ENCODE measurements around the gene ICOSLG.
"Not testable (repeated sequence)": the region's sequence is repeated elsewhere in the genome, so short reads cannot be mapped to it uniquely, and the experiment has no call there.

ICOSLG gene

GRCh38 chr21:44263221-44263760, 22.5 kb upstream of the ICOSLG start:
- no peak for DNase-seq

DNA sequence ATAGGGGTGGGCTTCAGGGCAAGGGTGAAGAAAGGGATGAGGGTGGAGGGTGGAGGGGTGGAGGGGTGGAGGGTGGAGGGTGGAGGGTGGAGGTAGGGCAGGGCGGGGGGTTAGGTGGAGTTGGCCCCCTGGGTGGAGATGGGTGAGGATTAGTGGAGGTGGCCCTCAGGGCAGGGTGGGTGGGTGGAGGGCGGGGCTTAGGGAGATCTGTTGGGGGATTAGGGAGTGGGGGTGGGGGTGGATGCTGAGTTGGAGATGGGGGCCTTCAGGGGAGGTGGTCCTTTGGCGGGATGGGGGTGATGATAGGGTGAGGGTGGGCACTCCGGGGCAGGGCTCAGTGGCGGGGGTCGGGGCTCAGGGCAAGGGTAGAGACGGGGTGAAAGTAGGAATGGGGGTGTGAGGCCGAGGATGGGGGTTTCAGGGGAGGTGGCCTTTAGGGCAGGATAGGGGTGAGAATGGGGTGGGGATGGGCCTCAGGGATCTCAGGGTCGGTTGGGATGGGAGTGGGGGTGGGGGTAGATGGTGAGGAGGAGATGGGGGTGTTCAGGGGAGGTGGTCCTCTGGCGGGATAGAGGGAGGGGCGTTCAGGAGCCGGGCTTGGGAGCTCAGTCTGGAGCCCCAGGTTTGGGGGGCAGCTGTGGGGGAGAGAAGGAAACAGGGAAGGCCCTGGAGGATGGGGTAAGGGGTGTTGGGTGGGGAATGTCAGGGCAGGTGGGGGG, 21.8 kb upstream of the ICOSLG start:
- no peak for DNase-seq

DNA sequence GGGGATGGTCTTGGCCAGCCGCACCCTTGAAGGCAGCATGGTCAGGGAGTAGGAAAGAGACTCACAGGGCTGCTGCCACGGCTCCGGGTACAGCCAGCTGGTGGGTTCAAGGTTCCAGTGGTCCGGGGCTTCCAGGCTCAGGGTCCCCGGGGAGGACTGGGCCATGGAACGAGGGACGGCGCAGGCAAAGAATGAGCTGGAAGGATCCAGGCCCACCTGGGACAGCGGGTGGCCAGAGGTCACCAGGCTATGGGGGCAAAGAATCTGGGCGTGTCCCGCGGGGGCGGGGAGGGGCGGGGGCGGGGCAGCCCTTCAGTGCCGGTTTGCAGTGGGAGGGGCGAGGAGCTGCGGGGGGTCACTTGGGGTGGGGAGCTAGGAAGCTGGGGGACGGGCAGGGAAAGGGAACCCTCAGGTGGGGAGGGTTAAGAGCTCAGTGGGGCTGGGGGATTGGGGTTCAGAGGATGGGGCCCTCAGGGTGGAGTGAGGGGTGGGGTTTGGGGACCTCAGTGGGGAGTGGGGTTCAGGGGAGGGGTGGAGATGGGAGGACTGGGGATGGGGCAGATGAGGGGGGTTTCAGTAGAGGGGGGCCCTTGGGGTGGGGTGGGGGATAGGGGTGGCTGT, 21.0 kb upstream of the ICOSLG start, which contains the start of gene DNMT3L:
Gene DNMT3L (minus strand): TSS at position 223 of the 621 bp plus-strand sequence. CDS start 638 bp downstream, outside the sequence.
- DNase-seq, result no peak

DNA sequence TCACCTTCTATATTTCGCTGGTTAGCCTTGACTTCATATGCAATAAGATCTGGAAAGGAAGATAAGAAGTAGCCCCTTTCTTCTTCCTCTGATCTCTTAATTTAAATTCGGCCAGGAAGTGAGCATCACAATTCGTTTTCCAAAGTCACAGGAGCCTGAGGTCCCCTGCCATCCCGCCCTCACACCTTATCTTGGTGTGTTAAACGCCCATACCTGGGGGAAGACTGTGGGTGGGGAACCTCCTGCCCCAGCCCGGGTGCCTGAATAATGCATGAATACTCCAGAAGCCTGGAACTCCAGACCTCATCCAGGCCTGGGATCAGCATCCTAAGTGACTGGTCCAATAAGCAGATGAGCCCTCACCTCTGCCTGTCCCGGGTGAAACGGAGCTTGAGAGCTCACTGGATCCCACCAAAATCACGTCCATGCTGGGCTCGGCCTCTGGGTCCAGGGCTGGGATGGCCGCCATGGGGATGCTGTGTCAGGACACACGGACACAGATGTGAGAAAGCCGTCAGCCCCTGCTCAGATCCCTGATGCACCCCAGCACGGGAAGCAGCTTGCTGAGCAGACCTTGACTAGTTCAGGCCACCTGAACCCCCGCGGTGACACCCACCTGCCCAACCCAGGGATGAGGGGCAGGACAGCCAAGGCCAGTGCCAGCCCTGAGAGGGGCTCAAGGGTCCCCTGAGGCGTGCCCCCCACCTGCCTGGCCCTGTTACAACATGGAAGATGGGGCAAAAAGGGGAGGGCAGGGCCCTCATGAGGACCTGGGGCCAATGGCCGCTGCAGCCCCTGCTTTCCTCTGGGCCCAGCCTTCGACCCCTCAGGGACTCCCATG, 20.3 kb upstream of the ICOSLG start:
- DNase-seq, result no peak

- no peak for DNase-seq
Observed at GRCh38 chr21:44260066-44260465, 19.3 kb upstream of the ICOSLG start.

GRCh38 chr21:44259082-44259705, 18.5 kb upstream of the ICOSLG start:
- no peak for DNase-seq

GRCh38 chr21:44258056-44258725, 17.4 kb upstream of the ICOSLG start:
- no peak for DNase-seq

DNA sequence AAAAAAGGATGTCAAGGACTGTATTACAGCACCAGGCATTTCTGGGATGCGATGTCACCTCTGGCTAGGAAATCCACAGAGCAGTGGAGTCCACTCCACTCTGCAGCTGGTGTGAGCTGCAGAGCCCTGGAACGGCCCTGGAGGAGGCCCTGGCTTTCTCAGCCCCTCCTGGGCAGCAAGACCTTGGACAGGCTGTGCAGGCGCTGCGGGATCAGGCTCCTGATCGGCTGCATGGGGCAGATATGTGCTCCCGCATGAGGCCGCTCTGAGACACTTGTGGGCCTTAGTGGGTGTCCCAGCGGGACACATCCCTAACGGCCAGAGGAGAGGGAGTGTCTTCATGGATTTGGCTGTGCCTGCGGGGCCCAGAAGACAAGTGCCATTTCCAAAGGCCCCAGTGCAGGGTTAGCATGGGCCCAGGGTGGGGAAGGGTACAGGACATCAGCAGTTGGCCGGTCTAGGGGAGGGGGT, 14.8 kb upstream of the ICOSLG start:
- no peak for DNase-seq

DNA sequence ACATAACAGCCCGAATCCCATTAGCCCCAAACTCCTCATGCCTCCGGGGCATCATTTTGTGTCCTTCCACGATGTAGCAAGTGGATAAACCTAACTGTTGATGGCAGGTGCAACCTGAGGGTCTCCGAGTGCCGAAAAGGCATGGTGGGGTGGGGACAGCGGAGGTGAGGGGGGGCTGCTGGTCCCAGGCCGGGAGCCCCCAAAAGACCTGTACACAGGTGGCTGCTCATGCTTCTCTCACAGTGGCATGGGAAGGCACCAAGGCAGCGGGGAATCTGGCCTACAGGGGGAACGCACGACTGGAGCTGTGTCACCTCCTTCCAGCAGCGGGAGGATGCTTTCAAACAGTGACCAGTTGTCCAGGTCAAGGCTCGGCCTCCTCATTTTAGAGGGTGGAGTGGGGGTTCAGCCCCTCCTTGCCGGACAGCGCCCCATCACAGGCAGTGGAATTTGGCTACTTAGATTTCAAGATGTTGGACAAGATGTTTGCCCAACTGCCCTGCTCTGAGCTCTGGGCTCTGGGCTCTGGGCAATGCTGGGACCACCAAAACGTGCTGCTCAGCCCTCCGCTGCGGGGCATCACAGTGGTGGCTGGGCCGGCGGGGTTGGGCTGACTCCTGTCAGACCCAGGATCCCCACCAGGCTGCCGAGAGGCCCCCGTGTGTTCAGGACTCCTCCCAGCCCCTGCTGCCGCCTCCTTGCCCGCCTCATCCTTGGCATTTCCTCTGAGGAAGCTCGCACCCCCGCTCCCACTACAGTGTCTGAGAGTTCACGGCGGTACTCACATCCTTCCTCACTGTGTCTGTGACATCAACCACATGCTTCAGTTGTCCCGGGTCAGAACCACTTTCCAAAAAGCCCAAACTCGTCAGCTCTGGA, 13.3 kb upstream of the ICOSLG start:
- no peak for DNase-seq

- not testable (repeated sequence) for DNase-seq
Observed at GRCh38 chr21:44249204-44250037, 8.7 kb upstream of the ICOSLG start.

GRCh38 chr21:44247904-44248303, 7.2 kb upstream of the ICOSLG start:
- not testable (repeated sequence) for DNase-seq

DNA sequence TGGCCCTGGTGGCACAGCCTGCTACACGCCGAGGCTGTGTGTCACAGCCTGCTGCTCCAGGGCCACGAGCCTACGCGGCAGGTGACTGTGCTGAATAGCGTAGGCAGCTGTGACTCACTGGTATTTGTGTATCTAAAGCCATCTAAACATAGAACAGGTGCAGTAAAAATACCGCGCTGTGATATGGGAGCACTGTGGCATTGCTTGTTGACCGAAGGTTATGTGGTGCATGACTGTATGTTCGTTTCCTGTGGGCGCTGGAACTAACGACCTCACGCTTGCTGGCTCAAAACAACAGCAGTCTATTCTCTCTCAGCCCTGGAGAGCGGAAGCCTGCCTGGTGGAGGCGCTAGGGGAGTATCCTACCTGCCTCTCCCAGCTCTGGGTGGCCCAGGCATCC, 3.2 kb upstream of the ICOSLG start:
- DNase-seq, result not testable (repeated sequence)

- not testable (repeated sequence) for DNase-seq
Observed at GRCh38 chr21:44241281-44241680, 538 bp upstream of the ICOSLG start.

DNA sequence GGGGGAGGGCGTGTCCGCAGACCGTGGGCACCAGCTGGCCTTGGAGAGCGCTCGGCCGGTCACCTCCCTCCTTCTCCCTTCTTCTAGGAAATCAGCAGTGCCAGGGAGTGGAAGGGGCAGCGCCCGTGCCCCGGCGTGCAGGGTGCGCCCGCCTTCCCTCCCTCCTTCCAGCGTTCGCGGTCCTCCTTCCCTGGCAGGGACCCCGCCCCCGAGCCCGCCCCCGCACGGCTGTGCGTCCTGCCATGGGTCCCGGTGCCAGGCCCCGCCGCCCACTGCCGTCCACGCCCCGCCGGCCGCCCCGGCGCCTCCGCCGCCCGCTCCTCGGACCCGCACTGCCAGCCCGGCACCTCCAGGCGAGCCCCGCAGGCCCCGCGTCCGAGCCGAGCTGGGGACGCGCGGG, 390 bp downstream of the ICOSLG start:
- not testable (repeated sequence) for DNase-seq

DNA sequence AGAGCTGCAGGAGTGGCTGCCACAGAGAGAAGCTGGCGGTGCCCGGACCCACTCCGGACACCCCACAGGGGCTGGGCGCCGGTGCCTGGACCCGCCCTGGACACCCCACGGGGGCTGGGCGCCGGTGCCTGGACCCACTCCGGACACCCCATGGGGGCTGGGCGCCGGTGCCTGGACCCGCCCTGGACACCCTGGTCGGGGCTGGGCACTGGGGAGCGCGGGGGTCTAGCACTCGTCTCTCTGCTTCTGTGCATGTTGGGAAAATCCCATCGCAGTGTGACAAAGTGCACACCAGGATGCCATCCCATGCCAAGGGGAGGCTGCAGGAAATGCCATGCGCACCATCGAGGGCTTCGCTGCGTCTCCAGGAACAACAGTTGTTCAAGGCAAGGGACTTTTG, 11.2 kb downstream of the ICOSLG start:
- DNase-seq, result not testable (repeated sequence)

DNA sequence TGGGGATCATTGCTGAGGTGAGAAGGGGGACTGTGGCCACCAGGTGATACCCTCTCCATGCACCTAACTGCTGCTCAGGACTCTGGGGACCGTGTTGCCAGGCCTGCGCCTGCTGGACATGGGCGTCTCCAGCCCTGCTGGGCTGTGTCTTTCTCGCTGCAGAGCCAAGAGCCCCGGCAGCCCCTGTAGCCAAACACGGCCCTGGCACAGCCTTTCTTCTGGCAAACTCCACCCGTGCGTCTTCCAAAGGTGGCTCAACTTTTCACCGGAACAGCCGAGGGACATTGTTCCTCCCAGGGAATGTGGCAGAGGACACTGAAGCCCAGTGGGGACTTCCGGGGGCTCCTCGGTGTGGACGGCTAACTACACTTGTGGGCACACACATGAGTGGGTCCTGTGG, 12.6 kb downstream of the ICOSLG start:
- DNase-seq, result not testable (repeated sequence)

- not testable (repeated sequence) for DNase-seq
Observed at GRCh38 chr21:44227614-44228013, 13.1 kb downstream of the ICOSLG start.

DNA sequence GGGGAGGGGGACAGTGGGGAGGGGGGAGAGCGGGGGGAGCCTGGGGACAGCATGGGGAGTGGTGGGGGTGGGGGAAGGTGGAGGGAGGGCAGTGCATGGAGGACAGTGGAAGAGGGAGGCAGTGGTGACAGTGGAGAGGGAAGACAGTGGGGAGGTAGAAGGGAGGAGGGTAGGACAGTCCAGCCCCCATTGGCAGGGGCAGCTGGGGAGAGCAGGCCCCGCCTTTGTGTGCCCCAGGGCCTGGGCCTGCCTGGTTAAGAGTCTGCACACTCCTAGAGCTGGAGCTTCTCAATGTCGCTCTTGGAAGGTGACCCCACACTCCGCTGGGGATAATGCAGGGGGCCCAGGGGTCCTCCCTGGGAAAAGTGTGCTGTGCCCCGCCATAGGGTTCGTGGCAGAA, 15.1 kb downstream of the ICOSLG start:
- not testable (repeated sequence) for DNase-seq

GRCh38 chr21:44223334-44223733, 17.4 kb downstream of the ICOSLG start:
- DNase-seq, result not testable (repeated sequence)

GRCh38 chr21:44220674-44221073, 20.1 kb downstream of the ICOSLG start:
- not testable (repeated sequence) for DNase-seq
